HEK293T (cell line): ENCODE results near the gene ABHD12B.

Experiments used
- CTCF ChIA-PET: fragments of 350-600 bp; formaldehyde crosslinking; extraction: SDS; loops from one replicate; lab custom pipeline; 2021; ENCODE audit warnings: antibody characterized with exemption, inconsistent platforms; lab: Yijun Ruan, JAX
- POLR2A ChIA-PET: fragments of 350-600 bp; formaldehyde crosslinking; extraction: SDS; loops from one replicate; lab custom pipeline; 2020; ENCODE audit warnings: antibody characterized with exemption, inconsistent platforms; lab: Yijun Ruan, JAX
- DNase-seq: peaks from one replicate; pipeline ENCODE4 v3.0.0; 2012; ENCODE audit warnings: mixed read lengths; ENCODE audit errors: extremely low spot score
- ARNT ChIP-seq: fragments of 450-650 bp; IDR thresholded peaks from 2 replicates; pipeline ENCODE4 v1.6.1; 2017; ENCODE audit warnings: mild to moderate bottlenecking
- CTBP1 ChIP-seq: fragments of 450-650 bp; IDR thresholded peaks from 2 replicates; pipeline ENCODE4 v1.6.1; 2016; ENCODE audit warnings: borderline replicate concordance
- ELF4 ChIP-seq: fragments of 450-650 bp; IDR thresholded peaks from 2 replicates; pipeline ENCODE4 v1.6.1; 2017; ENCODE audit warnings: antibody characterized with exemption
- FOXA1 ChIP-seq: fragments of 450-650 bp; IDR thresholded peaks from 2 replicates; pipeline ENCODE4 v1.6.1; 2016; ENCODE audit warnings: mild to moderate bottlenecking
- FOXK2 ChIP-seq: fragments of 450-650 bp; IDR thresholded peaks from 2 replicates; pipeline ENCODE4 v1.6.1; 2016; ENCODE audit warnings: mild to moderate bottlenecking
- FOXM1 ChIP-seq: fragments of 450-650 bp; IDR thresholded peaks from 2 replicates; pipeline ENCODE4 v1.6.1; 2017; ENCODE audit warnings: mild to moderate bottlenecking, borderline replicate concordance
- HDGF ChIP-seq: fragments of 450-650 bp; IDR thresholded peaks from 2 replicates; pipeline ENCODE4 v1.6.1; 2017; ENCODE audit warnings: antibody characterized with exemption, borderline replicate concordance
- L3MBTL2 ChIP-seq: fragments of 450-650 bp; conservative IDR thresholded peaks from 2 replicates; pipeline ENCODE4 v1.6.1; 2016; ENCODE audit warnings: mild to moderate bottlenecking
- LEF1 ChIP-seq: fragments of 450-650 bp; IDR thresholded peaks from 2 replicates; pipeline ENCODE4 v1.6.1; 2017; ENCODE audit warnings: mild to moderate bottlenecking, borderline replicate concordance
- NFRKB ChIP-seq: fragments of 450-650 bp; IDR thresholded peaks from 2 replicates; pipeline ENCODE4 v1.6.1; 2016; ENCODE audit warnings: mild to moderate bottlenecking, moderate library complexity
- PKNOX1 ChIP-seq: fragments of 450-650 bp; IDR thresholded peaks from 2 replicates; pipeline ENCODE4 v1.6.1; 2016
- SP1 ChIP-seq: fragments of 450-650 bp; IDR thresholded peaks from 2 replicates; pipeline ENCODE4 v1.6.1; 2017
- SUZ12 ChIP-seq: fragments of 450-650 bp; IDR thresholded peaks from 2 replicates; pipeline ENCODE4 v1.6.1; 2016; ENCODE audit warnings: mild to moderate bottlenecking
- ZNF384 ChIP-seq: fragments of 450-650 bp; IDR thresholded peaks from 2 replicates; pipeline ENCODE4 v1.6.1; 2016

ABHD12B gene

DNA sequence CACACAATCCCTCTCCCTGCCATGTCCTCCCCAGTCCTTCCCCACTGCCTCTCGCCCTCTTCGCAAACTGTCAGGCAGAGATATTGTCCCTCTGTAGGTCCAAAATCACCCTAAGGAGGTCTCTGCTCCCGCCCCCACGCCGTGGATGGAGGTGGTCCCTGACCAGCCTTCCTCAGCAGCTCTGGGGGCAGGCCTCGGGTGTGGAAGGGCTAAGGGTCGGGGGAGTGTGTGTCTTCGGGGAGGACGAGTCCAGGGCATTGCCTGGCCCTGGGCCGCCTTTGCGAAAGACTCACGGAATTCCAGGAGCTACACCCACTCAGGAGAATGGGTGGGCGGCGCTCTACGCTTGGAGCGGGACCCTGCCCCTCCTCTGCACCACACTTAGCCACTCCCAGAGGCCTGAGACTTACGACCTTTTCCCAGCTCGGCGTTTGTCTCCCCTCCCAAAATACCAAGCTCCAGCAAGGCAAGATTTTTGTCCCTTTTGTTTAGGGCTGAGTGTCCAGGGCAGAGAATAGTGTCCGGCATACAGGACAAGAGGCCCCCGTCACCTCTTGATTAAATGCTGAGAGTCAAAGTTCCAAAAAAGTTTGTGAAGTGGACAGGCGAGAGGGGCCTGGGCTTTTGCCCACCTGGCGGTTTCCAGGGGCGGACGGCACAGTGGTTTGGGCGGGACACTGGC, 71.5 kb downstream of the ABHD12B start:
- DNase-seq: peak; percentile 46
- no peak for TF ChIP-seq PKNOX1
- TF ChIP-seq FOXA1: no peak
- 0 out of 2 replicates have a peak, but pooled peaks have one; percentile 56 for TF ChIP-seq HDGF
- ChIA-PET POLR2A (interaction anchor here (0.8 to 3.0 kb wide), 15 partner anchors 8 to 833 kb away, joined by 3 to 47 read pairs (median 6); partner anchors contain the start of gene TRIM9), CTCF (no interaction called here)

- ChIA-PET POLR2A (interaction anchor here (0.7 to 3.0 kb wide), 28 partner anchors 9 to 832 kb away, joined by 3 to 47 read pairs (median 4); partner anchors contain the start of gene TRIM9), CTCF (interaction anchor here (0.7 to 1.1 kb wide), 2 partner anchors 20 to 27 kb away, joined by 3 read pairs; no protein-coding TSS in a partner anchor)
- no peak for TF ChIP-seq HDGF
- no peak for TF ChIP-seq CTBP1
- no peak for TF ChIP-seq LEF1
- peak; percentile 83 for TF ChIP-seq L3MBTL2
- no peak for TF ChIP-seq ELF4
- no peak for TF ChIP-seq NFRKB
- DNase-seq: peak; percentile 85
These were observed 72.2 kb downstream of the ABHD12B start, which contains the start of gene PYGL for GRCh38 chr14:50943943-50944646. PYGL (minus strand) TSS chr14:50944483; CDS start chr14:50944403, 80 bp downstream.

- TF ChIP-seq FOXM1: no peak
- peak; percentile 53 for TF ChIP-seq L3MBTL2
- ChIA-PET CTCF (interaction anchor here (0.7 to 1.1 kb wide), 2 partner anchors 20 to 26 kb away, joined by 3 read pairs; no protein-coding TSS in a partner anchor), POLR2A (interaction anchor here (0.7 to 3.0 kb wide), 25 partner anchors 9 to 283 kb away, joined by 3 to 47 read pairs (median 4); partner anchors contain the start of gene TRIM9)
- DNase-seq: peak; percentile 57
These were observed 73.0 kb downstream of the ABHD12B start for GRCh38 chr14:50944647-50945413.

DNA sequence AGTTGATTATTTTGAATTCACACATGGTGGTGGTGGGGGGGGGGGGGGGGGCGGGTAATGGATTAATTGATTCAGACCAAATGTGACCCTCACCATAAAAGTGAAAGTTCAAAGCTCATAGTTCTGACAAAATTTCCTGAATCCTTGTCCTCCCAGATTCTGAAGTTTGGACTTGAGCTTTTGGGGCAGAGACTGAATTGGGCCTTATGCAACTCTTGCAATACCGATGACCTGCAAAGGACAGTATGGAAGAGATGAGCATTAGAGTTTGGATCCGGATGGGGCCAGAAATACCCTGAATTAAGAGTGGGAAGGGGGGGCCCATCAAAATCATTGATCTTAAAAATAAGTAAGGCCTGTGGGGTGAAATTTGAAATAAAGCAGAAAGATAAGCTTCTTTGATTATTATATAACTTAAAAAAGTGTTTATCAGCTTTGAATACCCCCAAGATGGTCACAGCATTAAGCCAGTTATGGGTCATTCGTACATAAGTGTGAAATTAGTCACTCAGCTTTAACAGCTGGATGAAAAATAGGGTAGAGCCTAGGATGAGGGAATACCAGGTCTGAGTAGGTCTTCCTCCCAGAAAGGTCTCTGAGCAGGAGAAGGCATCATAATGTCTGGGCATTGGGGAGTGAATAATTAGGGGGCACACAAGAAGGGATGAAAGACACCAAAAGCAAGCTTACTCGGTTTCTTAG, 74.5 kb downstream of the ABHD12B start:
- POLR2A ChIA-PET: interaction anchor here (3.0 kb wide), 1 partner anchor 149 kb away, joined by 8 read pairs; the partner anchor contains the start of gene TRIM9
- CTCF ChIA-PET: no interaction called here
- DNase-seq: no peak
- TF ChIP-seq NFRKB (no peak), ELF4 (no peak), LEF1 (no peak), L3MBTL2 (no peak), ARNT (no peak)

- DNase-seq: no peak
- ChIA-PET POLR2A (interaction anchor here (0.8 to 3.0 kb wide), 2 partner anchors 11 to 148 kb away, joined by 4 to 8 read pairs; partner anchors contain the start of gene TRIM9), CTCF (no interaction called here)
- TF ChIP-seq CTBP1 (no peak), SUZ12 (no peak), HDGF (no peak), SP1 (no peak), NFRKB (no peak), L3MBTL2 (no peak), PKNOX1 (no peak), LEF1 (no peak)
These were observed 75.6 kb downstream of the ABHD12B start for GRCh38 chr14:50947446-50947845.

DNA sequence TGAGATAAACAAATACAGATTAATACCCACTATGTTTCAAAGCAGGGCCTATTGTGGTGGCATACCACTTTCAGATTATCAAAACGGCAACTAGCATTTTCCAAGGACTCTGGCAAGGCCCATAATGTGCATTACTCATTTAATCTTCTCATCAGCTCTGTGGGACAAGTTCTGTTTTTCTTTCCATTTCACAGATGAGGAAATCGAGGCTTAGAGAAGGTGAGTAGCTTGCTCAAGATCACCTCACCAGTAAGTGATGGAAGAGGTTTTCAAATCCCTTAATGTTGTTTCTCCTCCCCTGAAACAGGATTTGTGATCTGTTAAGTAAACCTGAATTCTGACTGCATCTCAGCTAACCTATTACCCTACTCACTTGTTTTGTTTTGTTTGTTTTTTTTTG, 76.4 kb downstream of the ABHD12B start:
- no peak for TF ChIP-seq ELF4
- no peak for TF ChIP-seq FOXK2
- no peak for TF ChIP-seq L3MBTL2
- TF ChIP-seq ZNF384: no peak
- TF ChIP-seq CTBP1: no peak
- no peak for DNase-seq
- POLR2A ChIA-PET: interaction anchor here (0.8 to 3.0 kb wide), 2 partner anchors 11 to 147 kb away, joined by 4 to 8 read pairs; partner anchors contain the start of gene TRIM9
- CTCF ChIA-PET: interaction anchor here (0.6 kb wide), 1 partner anchor 597 kb away, joined by 3 read pairs; no protein-coding TSS in a partner anchor
